Femur (tissue), 1 donor: ENCODE data around the gene LIF.

Experiments
- DNase-seq: peaks from one replicate; pipeline ENCODE4 v3.0.0-alpha.2; 2017

LIF gene

DNA sequence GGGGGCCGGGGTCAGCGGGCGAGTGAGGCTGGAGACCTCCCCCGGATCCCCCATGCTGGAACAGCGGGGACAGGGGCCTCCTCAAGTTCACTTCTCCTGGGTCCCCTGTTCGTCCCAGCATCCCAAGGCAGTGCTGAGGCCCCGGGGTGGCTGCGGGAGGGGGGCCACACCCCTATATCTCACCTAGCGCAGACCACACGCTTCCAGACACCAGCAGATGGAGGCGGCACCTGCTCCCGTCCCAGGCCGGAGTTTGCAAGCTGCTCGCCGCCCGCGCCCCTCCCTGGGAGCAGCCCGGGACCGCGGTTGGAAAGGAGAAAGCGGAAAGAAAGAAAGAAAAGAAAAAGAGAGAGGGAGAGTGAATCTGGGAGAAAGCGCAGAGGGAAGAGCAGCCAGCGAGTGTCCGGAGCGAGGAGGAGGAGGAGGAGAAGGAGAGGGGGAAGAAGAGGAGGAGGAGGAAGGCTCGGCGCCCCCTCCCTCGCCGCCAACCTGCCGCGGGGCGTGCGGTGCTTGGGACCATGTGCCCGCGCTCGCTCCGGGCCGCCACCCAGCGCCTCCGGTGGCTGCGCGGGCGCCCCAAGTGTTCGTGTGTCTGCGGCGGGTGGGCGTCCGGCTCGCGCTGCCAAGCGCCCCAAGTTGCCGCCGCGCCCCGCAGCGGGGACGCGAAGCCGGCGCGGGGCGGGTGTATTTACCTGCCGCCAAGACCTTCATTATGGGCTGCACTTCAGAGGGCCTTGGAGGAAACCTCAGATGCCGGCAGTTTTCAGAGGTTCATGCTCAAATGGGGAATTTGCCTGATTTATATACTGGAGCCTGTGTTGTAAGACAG, at the start of gene LIF:
Gene LIF, minus strand, starts transcription at position 775 of the 829 bp plus-strand sequence. Its CDS starts 64 bp downstream, at position 711.
- peak; percentile 44 for DNase-seq

DNA sequence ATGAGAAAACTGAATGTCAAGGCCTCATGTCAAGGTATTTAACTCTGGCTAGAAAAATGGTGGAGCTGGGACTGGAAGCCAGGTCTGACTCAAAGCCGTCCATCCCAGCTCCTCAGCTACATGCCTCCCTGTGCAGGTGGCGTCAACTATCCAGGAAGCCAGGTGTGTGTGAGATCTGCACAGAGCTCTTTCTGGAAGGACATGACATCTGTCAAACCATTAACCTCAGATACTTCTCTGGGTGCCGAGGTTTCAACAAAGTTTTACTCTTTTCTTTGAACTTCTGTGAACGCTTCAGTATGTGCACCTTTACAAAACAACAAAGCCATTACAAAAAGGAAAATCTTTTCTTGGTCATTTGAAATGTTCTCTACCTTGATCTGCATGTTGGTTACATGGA, 49.8 kb upstream of the LIF start:
- DNase-seq, result no peak

DNA sequence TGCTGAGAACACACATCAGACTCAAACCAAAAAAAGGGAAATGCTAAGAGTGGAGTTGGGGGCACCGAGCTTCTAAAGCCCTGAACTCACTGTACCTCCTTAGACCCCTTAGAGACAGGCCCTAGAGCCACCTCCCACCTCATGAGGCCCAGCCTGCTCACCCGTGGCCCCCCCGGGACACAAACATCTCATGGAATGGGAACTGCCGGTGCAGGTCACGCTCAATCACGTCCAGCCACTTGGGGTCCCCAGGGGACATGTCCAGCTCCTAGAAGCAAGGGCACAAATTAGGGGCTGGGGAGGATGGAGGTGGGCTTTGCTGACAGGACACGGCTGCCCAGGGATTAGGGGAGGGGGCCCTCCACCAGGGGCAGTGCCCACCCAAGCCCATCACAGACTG, 49.0 kb upstream of the LIF start:
- no peak for DNase-seq

DNA sequence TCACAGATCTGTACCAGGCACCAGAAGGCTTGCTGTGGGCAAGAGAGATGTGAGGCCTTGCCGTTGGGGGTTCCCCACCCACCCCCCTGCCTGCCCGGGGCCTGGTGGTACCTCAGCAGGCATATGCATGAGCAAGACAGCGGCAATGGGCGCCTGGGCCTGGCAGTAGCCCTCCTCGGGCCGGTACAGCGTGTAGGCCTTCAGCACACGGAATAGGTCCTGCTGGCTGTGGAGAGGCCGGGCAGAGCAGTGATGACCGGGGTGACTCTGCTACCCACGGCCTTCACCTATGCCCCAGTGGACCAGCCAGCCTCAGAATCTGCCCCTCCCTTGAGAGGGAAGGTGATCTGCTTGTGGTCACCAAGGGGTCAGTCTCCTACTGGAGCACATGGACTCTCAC, 48.3 kb upstream of the LIF start:
- DNase-seq, result no peak

DNA sequence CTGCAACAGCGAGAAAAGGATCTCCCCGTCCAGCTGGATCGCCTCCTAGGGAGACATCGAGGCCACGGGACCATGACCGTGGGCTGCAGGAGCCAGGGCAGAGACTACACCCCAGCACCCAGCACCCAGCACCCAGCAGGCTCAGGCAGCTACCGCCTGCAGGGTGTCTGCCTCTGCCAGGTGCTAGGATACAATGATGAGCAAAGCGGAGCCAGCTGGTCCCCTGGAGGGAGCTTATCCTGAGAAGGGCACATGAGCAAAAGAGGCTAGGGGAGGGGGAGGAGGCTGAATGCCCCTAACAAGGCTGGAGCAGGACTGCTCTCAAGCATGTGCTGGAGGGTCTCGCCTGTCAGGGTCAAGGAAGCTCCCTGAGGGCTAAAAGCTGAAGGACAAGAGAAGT, 47.5 kb upstream of the LIF start:
- no peak for DNase-seq

DNA sequence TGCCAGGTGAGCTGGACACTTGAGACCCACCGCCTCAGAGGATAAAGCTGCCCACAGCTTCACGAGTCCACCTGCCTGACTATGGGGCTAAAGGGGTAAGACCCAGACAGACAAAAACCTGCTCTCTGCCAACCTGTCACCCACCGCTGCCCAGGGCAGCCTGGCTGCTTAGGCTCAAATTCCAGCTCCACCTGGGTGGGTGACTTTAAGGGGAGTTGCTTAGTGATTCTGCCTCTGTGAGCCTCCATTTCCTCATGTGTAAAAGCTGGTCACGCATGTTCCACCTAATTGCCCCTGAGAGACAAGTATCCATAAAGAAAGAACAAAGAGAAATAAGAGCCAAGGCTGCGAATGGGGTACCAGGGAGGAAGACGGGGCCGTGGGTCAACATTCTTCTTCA, 46.5 kb upstream of the LIF start:
- no peak for DNase-seq

DNA sequence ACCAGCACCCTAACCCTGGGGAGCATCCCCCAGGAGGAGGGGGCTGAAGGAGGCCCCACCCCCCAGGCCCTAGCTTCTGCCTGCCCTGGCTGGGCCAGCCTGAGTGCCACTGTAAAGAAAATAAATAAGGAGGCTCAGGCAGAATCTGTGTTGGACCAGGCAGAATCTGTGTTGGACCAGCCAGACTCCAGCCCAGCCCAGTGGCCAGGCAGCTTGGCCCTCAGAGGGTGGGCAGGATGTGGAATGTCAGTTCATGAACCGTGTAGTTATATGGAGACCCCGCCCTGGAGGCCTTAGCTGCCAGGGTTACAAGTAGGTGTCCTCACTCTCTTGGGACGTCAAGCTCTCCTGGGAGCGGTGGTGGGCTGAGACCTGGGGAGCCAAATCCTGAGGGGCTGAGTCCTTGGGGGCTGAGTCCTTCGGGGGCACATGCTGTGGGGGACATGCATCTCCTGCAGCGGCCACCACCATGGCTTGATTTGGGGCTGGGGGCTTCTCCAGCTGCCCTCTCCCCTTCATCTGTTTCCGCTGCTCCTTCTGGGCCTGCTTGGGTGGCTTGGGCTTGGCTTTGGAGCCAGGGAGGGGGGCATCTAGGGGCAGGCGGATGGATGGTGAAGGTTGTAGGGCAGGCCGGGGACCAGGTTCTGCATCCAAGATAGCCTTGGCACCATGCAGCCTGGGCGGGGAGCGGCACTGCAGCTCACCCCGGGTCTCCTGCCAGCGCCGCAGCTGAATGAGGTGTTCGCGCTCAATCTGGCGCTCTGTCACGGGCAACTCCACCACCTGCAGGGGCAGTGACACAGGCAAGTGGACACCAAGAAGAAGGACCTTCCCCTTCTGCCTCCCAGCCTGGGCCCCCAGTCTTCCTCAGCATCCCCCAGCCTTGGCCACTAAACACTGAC, 45.8 kb upstream of the LIF start:
- no peak for DNase-seq

DNA sequence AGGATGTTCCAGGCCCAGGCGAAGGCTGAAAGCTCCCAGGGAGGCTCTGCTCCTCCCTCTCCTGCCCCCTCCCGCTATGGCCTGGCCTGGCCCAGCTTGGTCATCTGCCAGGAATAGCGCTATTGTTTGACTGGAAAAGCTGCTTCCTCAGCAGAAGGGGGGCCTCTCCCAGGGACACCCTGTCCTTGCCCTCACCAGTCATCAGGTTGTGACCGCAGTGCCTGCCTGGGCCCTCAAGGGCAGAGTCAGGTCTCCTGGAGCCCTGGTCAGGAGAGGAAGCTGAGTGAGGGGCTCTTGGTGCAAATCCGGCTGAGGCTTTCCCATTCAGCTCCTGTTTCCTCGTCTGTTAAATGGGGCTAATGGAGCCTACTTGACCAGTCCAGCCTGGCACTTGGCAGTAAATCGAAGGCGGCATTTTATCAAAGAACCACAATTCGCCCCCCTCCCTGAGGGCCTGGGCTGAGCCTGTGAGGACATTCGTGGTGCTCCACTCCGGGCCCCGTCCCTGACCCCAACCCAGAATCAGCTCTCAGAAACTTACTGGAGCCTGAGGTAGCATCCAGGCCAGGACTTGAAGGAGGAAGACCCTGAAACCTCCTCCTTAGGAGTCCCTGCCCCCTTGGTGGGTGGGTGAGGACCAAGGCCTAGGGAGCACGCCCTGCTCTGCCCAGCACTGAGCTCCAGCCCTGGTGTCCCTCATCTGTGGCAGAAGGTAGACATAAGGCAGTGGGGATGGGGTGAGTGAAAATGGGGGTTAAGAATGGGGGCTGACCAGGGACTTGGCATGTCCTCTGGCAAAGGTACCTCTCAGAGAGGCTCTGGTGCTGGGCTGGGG, 44.7 kb upstream of the LIF start:
- DNase-seq, result peak; percentile 82

DNA sequence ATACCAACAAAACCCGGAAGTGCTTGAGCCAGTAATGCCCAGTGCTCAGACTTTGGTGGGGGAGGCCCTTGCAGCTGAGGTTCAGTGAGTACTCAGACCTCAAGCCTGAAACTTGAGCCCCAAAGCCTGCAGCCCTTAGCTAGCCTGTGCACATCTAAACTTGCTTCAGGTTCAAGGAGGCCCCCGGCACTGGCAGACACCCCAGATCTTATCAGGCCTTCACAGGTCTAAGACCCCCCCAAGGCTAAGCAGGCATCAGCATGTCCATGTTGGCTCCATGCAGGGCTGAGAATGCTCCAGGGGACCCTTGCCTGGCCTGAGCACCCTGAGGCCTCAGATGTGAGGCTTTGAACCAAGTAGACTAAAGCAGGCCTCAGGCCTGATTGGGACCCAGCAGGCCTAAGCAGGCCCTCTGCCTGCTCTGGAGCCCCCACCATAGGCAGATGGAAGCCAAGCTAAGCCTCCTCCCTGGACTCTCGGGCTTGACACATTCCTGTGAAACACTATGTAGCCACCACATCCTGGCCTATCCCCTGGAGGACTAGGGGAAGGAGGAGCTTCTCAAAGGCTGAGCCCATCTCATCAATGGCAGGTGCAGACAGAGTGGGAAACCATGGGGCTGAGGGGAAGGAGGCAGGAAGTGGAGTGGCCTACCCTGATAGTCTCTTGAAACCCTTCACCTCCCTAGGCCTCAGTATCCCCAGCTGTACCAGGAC, 43.9 kb upstream of the LIF start:
- DNase-seq, result no peak

DNA sequence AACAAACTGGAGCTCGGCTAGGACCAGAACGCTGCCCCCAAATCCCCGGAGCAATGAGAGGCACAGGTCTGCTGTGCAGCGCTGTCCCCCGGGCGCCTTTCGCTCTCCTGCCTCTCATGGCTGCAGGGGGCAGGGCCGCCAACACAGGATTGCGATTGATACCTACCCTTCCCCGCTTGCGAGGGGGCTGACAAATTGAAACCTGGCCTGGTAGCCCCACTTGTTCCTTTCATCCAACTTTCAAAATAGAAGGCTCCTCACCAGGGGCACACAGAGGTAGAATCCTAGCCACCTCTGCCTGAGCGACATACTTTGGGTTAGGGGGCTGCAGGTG, 43.4 kb upstream of the LIF start:
- no peak for DNase-seq

DNA sequence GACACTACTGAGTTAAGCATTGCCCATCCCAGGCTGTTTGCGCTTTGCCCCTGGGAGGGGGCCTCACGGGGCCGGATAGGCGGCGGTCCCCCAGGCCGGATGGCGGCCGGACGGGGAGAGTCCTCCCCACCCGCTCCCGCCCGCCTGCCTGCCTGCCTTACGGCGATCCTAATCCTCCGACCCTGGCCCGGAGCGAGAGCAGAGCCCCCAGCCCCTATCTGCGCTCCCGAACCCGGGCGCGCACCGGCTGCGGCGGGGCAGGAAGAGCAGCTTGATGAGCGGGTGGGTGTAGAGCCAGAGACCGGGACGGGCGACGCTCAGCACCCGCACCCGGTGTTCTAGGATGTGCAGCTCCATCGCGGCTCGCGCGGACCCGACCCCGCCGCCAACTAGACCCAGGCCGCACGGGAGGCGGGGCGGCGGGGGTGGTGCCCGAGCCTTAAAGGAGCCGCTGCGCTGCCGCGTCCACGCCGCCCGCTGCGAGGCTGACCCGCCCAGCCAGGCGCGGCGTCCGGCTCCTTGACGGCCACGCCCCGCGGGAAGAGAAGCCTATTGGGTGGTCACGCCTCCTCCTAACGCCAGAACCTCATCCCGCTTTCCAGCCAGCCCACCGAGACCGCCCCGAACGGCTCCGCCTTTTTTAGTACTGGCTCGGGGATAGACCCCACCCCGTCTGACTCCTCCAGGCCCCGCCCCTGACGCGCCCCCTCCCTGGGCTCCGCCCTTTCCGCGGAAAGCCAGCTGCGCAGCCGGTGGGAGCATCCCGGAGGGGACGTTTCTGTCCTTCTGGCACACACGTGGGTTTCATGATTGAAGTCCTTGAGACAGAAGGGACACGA, 42.8 kb upstream of the LIF start, which contains the start of gene CASTOR1:
Gene CASTOR1, minus strand, starts transcription at position 365 of the 839 bp plus-strand sequence. Its CDS starts 8 bp downstream, at position 357.
- DNase-seq, result peak; percentile 99

DNA sequence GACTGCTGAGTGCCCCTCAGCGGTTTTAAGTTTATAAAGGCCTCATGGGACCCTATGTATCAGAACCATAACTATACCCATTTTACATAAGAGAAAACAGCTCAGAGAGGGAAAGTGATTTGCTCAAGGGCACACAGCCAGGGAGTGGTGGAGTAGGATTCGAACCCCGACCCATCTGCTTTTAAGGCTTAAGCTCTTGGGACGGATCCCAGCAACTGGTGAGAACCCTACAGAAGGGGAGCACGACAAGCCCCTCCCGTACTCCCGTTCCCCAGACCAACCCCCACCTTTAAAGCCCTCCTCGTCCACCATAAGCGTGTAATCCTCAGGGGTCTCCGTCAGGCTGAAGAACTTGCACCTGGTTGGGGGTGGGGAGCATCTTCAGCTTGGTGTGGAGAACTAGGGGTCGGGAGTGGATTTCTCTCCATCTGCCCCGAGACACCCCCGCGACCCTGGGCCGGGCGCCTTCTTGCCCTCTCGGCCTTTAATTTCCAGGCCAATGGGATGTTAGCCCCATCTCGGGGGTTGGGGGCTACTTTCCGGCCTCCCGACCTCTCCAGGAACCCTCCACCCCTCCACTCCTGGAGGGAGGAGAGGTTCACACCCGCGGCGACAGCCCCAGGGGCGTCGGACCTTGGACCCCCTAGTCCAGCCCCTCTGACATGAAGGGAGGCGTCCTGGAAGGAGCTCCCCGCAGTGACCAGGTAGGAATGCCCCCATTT, 42.0 kb upstream of the LIF start:
- no peak for DNase-seq

DNA sequence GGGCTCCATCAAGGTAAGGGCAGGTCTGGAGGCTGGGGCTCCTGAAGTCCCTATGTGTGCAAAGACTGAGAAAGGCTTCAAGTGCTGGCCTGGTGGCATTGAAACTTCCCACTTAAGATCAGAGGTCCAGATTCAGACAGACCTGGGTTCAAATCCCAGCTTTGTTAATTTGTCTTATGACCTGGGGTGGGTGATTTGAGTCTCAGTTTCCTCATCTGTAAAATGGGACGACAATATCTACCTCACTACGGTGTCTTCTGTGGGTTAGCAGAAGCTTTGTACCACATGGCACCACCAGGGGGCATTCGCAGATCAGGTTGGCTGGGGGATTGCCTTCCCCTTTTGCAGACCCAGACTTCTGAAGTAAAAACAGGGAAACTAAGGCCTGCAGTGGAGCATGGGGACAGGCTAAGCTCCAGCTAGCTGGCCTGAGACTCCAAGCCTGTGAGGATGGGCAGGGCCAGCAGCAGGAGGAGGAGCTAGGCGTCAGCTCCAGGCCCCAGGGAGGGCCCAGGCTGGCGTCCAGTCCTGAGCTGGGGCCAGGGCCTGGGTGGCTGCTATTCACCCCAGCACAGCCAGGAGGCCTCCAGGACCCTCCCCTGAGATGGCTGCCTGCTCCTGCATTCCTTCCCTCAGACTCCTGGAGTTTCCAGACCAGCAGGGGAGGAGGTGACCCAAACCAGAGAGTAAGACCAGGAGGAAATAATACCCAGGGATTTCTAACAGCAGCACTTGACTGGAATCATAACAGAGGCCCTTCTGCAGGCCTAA, 41.3 kb upstream of the LIF start:
- peak; percentile 89 for DNase-seq

DNA sequence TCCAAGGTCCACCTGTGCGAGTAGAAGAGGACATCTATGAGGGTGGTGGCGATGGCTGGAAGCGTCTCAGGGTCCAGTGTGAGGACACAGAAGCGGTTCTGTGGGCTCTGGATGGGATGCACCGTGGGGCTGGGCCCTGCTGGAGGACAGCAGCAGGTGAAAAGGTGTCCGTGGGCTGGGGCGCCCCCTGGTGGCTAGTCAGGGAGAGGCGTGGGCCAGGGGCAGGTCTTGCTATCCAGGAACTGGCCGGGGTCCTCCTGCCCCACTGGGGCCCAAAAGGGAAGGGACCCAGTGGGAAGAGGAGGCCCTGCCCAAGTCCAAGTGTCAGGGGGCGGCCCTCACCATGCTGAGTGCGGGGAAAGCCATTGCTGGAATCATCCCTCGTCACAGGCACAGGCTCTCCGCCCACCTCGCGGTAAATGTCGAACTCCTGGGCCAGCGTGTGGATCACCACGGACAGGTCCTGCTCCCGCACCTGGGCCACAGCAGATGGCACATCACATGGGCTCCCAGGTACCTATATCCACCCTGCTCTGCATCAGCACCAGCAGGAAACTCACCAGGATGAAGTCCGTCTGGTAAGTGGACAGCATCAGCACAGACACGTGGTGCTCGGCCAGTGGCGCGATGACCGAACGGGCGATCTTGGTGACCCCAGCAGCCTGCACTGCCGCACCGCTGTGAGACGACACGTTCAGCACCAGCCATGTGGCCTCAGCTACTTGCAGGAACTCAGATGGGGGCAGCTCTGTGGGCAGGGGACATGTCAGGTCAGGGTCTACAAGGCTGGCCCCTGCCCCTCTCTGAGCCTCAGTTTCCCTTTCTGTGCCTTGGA, 40.5 kb upstream of the LIF start:
- peak; percentile 78 for DNase-seq

DNA sequence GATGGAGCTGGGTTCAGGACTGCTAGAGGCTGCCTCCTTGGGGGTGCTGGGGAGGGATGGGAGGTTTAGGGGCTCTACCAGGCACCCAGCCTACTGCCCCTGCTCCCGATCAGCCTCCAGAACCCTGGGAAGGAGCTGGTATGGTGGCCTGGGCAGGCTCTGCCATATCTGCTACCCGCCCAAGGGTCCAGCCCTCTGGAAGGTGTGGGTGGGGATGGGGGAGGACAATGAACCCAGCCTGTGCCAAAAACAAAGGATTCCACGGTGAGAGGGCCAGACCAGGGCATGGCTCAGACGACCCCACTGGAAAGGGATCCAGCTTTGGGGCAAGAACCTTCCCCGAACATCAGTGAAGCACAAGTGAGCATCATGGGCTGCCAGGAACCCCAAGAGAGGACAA, 39.8 kb upstream of the LIF start:
- no peak for DNase-seq

DNA sequence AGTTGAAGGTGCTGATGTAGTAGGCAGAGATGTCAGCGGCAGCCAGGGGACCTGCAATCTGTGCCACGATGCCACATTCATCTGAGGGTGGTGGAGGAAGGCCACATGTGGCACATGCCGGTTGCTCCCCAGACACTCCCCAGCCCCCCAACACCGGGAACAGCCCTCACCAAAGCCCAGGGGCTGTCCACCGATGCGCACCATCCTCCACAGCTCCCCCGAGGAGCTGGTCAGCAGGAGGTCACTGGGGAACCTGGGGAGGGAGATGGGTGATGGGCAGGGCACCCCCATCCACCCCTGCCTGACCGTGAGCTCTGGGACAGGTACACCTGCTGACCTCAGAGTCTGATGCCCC, 39.3 kb upstream of the LIF start:
- no peak for DNase-seq

DNA sequence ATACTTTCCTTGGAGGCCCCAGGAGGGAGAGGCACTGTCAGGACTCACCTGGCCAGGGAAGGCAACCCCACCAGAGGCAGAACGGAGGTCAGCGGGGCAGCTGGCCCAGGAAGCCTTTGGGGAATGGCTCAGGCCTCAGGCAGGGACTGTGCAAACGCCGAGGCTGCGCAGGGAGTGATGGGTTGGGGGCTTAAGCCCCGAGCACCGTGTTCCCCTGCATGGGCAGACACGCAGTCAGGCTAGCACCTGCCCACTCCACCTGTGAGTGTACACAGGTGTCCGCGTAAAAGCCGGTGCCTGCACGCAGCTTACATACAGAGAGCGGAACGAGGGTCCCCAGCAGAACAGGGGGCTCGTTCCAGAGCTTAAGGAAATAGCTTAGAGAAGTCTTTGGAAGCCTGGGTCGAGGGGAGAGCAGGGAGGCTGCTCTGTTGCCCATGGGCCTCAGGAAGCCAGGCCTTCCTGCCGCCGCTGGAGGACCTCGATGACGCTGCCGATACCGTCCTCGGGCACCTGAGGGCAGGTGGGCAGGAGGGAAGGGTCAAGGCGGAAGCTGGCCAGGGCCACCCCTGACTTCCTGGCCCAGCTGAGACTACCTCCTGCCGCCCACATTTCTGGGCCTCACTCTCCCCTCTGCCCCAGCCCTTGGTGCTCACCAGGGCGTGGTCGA, 38.8 kb upstream of the LIF start:
- no peak for DNase-seq

DNA sequence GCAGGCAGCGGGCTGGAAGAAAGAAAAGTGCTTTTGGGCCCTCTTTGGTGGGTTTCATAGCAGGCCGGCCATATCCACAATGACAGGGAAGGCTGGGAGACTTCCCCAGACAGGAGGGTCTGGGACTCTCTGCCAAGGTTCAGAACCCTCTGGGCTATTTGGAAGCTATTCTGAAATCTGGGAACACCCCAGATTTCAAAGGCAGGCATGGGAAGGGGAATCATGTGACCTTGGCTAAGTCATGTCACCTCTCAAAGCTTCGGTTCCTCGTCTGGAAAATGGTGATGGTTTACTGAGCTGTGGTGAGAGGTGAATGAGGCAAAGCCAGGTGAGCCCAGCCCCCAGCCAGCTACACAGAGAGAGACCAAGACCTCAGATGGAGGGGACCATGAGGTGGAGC, 38.1 kb upstream of the LIF start:
- DNase-seq, result no peak

DNA sequence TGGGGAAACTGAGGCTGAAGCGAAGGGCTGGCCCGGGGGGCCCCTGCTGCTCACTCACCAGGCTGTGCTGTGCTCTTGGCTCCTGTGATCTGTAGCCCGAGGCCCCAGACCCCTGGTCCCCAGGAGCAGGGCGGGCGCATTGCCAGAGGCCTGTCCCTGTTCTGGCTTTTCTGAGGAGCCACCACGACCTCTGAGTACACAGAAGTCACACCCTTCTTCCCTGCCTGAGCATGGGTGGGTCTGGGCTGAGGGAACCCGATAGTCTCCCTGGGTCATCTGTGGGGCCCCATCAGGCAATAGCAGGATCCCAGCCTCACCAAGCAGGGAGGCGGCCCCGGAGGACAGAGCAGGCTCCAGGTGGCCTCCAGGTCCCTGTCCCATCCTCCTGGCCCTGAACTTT, 37.6 kb upstream of the LIF start:
- no peak for DNase-seq
